Measurements from ENCODE around the gene CSH2.
"Not testable (repeated sequence)": the region's sequence is repeated elsewhere in the genome, so short reads cannot be mapped to it uniquely, and the experiment has no call there.

CSH2 gene

GRCh38 chr17:63850401-63850800 lies 23.1 kb downstream of the CSH2 start:
- no peak for DNase-seq

- DNase-seq: peak; percentile 93
Measured at GRCh38 chr17:63848834-63849689, 24.4 kb downstream of the CSH2 start.

- no peak for DNase-seq
Measured at GRCh38 chr17:63847525-63848249, 25.8 kb downstream of the CSH2 start.

GRCh38 chr17:63845509-63845908 lies 28.0 kb downstream of the CSH2 start:
- DNase-seq: no peak

DNA sequence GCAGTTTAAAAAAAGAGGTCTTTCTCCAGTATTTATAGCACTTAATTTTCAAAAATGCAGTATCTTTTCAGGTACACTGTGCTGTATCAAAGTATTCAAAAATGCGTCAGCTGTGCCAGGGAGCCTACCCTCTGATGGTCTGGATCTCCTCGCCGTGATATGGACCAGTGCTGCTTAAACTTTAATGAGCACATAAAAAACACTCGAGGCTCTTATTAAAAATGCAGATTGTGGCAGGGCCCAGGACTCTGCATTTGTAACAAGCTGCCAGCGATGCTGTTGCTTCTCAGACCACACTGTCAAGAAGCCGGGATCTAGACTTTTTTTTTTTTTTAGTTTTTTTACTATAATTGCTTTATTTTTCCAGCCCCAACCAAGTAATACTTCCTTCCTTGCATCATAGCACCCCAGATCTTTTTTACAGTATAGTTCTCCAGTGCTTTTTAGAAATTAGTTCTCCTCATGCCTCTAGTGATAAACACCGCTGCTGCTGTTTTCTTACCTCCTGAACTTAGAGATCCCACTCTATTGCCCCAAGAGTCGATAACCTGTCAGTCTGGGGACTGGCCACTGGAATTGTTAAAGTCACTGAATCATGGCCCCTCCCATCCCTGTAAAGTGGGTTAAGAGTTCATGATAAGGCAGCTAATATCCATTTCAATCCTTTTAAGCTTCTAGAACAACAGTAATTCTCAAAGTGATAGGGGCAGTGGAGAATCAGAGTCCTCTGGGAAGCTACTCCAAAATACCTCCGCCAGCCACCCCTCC lies 29.4 kb downstream of the CSH2 start:
- DNase-seq: no peak

DNA sequence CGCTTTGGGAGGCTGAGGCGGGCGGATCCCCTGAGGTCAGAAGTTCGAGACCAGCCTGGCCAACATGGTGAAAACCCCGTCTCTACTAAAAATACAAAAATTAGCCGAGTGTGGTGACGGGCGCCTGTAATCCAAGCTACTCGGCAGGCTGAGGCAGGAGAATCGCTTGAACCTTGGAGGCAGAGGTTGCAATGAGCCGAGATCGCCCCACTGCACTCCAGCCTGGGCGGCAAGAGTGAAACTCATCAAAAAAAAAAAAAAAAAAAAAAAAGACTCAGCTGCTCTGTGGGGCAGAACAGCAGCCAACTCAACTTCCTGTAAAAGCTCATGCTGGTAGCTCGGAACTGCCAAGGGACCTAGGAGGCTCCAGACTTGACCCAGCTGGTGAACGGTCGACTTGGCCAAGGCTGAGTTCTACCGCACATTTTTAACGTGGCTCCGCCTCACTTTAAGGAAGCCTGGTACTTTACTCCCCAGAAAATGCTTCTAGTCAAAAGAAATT lies 30.0 kb downstream of the CSH2 start:
- DNase-seq: not testable (repeated sequence)

DNA sequence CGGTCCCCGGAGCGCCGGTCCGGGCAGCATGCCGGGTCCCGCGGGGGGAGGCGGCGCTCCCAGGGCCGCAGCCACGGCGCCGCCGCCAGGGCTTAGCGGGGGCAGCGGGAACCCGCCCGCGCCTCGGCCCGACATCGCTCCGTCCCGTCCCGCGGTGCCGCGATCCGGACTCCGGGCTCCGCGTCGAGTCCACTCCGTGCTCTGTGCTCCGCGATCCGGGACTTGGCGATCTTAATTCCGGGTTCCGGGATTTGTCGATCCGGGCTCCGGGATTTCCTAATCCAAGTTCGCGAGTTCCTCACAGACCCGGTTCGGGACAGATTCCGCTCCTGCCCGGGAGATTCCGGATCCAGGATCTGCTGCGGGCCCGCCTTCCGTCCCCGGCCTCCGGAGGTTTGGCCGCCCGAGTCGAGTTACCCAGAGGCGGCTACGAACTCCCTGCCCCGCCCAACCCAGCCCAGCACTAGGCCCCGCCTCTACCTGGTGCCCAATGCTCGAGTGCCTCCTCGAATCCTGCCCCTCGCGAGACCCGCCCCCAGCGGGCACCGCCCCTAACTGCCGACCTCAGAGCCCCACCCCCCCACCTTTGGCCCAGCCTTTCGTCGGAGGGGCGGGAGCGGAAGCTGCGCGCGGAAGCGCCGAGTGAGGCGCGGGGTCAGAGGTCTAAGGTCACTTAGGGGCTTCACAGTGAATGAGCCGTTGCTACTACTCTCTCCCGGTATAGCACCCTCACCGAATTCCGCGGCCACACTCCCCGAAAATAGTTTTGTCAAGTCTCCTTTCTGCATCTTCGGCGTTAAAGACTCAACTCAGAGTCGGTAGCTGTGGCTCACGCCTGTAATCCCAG lies 30.7 kb downstream of the CSH2 start, which contains the start of gene SMARCD2:
SMARCD2 (minus strand) TSS at position 146 of the 847 bp plus-strand sequence; CDS start at position 135, 11 bp downstream.
- peak; percentile 98 for DNase-seq

DNA sequence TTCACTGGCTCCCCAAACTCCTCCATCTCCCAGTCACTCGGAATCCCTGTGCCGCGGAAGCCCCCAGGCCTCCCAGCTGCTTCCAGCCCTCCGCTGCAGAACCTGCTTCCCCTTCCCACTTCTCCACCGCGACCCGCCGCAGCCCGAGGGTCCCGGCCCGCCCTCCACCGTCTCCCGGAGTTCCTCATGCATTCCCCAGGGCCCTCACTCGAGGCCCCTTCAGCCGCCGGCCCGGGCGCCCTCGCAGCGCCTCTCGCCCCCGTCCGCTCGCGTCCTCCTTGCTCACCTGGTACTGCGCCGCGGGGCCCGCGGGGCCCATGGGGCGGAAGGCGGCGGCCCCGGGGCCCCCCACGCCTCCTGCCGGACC lies 31.3 kb downstream of the CSH2 start:
- no peak for DNase-seq

DNA sequence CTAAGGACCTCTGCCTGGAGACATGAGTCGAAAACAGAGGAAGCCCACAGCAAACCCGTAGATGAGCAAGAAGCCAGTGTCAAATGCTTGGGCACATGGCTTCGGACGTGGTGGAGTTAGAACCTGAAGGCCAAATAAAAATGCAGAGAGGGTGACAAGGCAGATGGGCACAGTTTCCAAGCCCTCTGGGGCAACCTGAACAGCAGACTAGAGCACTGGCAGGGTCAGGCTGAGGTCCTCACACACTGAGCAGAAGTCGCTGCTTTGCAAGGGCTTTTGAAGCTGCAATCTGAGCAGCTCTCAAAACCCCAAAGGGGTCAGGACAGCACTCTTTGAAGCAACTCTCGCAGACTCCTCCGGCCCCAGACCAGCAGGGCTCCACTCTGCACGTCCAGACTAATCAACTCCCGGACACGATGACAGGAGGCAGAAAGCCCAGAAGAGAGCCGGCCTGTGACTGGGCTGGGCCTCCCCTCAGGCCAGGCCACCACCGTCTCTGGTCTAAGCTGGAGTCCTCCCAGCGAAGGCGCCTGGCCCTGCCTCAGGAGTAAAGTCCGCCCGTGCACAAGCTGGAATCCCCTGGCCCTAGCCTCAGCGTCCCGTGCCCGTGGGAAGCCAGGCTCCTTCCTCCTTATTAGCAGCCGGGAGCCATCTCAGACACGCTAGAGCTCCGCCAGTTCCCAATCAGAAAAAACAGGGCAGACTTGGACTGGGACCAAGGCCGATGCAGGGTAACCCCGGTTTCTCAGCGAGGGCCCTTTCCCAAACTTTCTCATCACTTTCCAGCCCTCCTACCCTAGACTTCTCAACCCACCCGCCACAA lies 31.9 kb downstream of the CSH2 start:
- DNase-seq: no peak

DNA sequence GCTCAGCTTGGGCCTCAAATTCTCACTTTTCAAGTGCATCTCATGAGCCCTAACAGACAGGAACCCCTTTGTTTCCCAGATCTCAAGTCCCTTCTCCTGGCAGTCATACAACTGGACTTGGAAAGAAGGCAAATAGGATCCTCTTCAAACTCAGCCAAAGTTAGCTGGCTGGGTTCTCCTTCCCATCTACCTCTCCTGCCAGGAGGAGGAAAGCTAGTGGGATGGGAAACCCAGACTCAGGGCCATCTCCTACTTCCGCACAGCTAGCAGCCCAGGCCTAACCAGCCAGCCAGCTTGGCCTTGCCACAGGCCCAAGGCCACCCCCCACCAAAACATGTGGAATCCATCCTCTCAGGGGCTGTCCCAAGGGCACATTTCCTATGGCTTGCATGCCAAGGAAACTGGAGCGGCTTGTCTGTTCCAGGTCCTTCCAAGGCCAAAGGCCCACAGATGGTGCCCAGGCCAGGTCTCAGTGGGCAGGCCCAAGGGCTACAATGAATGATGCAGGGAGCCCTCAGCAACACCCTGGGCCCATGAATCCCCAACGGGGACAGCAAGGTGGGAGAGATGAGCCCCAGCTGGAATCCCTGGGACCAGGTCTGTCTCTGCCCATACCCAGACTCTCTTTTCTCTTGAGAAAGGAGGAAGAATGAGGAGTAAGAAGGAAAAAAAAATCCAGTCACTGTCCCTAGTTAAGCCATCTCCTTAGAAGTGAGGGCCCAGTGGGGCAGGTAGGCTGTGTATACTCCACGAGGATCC lies 32.7 kb downstream of the CSH2 start:
- no peak for DNase-seq

DNA sequence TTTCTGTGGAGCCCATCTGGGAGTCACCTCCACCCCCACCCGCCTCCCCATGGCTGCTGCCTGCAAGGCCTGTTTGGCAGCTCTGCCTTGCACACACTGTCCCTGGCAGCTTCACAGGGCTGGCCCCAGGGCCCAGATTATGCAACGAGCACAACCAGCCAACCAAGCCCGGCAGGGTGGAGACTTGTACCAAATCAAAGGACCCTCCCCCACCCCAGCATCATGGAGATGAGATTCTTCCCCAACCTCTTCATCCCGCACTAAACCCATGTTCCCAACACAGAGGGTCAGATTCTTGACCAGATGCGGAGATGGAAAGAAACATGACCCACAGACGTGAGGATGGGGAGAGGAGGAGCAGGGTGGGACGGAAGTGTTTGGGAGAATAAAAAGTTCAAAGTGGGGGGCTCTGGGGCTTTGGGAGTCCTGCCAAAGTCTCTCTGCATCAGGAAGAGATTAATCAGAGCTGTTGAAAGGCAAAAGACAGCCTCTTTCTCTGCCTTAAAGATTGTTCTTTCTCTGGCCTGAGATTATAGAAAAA lies 34.8 kb downstream of the CSH2 start:
- DNase-seq: no peak

GRCh38 chr17:63837962-63838600 lies 35.4 kb downstream of the CSH2 start:
- DNase-seq: no peak

DNA sequence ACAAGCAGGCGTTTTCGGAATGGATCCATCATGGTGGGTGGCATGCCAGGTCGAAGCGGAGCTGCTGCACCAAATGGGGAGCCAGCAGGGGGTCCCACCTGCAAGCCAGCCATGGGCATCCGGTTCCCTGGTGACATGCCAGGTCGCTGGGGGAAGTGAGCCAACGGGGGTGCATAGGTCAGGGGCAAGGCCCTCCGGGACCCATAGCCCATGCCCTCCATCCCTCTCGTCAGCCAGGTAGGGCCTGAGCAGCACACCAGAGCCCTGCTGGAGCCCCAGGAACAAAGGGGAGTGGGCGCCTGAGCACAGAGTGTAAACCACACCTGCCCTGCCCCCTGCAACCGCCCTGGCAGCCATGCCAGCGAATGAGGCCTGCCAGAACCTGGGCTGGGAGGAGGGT lies 36.0 kb downstream of the CSH2 start:
- no peak for DNase-seq

DNA sequence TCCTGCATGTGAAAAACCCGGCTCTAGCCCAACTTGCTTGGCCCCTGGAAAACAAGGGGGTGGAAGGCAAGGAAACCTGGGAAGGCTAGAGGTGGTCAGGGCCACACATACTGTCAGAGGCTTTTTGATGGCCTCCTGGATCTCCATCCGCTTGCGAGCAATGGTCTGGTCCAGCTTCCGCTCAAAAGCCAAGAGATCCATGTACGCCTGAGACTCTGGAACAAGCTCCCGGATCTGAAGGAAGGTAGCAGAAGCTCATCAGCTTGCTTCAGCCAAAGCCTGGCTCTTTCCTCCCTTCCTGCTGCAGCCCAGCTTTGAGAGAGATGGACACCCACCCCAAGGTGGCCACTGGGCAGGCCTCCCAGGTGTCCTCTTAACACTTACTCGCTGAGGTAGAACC lies 36.7 kb downstream of the CSH2 start:
- no peak for DNase-seq

DNA sequence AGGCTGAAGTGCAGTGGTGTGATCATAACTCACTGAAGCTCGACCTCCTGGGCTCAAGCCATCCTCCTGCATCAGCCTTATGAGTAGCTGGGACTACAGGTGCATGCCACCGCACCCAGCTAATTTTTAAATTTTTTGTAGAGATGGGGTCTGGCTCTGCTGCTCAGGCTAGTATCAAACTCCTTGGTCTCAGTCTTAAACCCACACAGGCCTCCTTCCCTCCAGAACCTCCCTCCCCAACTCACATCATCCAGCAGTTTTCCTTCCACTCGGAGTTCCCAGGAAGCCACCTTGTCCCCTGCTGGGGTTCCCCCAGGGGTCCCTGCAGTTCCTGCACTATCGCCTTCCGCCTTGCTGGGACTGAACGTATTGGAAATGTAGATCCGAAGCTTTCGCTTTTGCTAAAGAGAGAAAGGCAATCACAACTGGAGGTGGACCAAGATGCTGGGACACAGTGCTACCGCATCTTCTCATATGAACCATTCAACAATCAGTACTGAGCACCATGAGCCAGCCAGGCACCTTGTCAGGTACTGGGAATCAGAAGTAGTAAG lies 38.2 kb downstream of the CSH2 start:
- no peak for DNase-seq

- DNase-seq: no peak
Measured at GRCh38 chr17:63834431-63835166, 38.9 kb downstream of the CSH2 start.

DNA sequence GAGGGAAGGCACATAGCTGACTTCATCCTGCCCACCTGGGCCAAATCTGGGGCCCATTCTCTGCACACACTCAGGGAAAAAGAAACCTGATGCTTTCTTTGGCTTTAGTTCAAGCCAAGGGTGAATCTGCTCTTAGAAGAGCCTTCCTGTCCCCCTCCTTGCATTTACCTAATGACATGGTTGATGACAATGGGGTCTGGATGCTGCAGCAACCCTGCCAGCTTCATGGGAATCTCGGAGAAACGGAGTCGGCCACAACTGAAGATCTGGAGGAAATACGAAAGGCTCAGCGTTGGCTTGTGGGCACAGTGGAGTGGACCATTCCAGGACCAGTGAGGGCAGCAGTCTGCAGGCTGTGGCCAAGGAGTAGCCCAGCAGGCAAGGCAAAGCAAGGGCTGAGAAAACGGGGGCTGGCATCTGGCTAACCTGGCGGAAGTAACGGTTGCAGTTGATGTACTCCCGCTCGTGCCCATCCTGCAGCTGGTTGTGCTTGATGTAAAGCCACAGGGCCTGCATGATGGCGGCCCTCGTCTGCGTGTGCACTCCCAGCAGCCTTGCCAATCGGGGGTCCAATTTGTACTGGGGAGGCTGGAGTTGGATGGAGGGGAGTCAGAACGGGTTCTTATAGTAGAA lies 39.6 kb downstream of the CSH2 start:
- DNase-seq: no peak

All from activated T-cell treated with anti-CD3 and anti-CD28 coated beads for 4 hours (primary cell).